Caki2 (cell line): ENCODE measurements around the gene ST8SIA5. TPM values are rescaled to one million over a fixed set of nuclear protein-coding genes. Genes with fewer than 3 reads are reported as not detected.
A peak's percentile ranks its signal among the peaks of the same experiment; 100 is the strongest.

Experiments used
- DNase-seq: peaks from one replicate; pipeline ENCODE4 v3.0.0-alpha.2; 2015; ENCODE audit warnings: low read depth
- in situ Hi-C: cut with HindIII; loops from 2 replicates; pipeline ENCODE4 v1.10.0; 2016; ENCODE audit warnings: low sequenced_read_pairs, low pct_unique_long_range_greater_than_20kb, mixed read lengths
- total RNA-seq: library from RNA; depleted of rRNA; stranded (reverse); fragments of >200 nt; shearing (Covaris generic); gene quantifications from 2 replicates; pipeline ENCODE4 v1.2.3, GENCODE V29; 2014; ENCODE audit warnings: low replicate concordance

Gene ST8SIA5
- total RNA-seq, 1 experiment from 2014 or later, result not detected

GRCh38 chr18:46720092-46720491 is 36.8 kb downstream of the ST8SIA5 start:
- in situ Hi-C loops, result no loop called here
- DNase-seq, result no peak

GRCh38 chr18:46719388-46719787 is 37.5 kb downstream of the ST8SIA5 start:
- no peak for DNase-seq
- in situ Hi-C loops, result no loop called here

- in situ Hi-C loops, result no loop called here
- DNase-seq, result peak; percentile 1
Observed at GRCh38 chr18:46718501-46719341, 38.1 kb downstream of the ST8SIA5 start.

DNA sequence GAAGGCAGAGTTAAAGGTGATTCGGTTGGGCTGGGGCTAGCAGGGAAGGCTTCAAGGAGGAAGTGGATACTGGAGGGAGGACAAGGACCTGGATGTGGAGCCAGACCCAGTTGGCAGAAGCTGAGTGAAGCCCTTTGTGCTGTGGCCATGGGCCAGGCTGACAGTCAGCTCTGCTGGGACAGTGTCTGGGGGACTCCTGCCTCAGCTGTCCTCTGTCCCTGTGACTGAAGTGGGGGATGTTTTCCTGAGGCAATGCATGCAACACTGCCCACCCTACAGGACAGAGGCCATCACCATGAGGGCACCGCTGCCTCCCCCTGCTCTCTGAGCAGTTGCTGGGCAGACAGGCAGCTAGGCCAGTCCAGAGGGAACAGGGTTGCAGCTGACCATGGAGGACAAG is 40.0 kb downstream of the ST8SIA5 start:
- in situ Hi-C loops, result no loop called here
- DNase-seq, result no peak

- in situ Hi-C loops, result no loop called here
- DNase-seq, result no peak
Observed at GRCh38 chr18:46716336-46716735, 40.5 kb downstream of the ST8SIA5 start.

DNA sequence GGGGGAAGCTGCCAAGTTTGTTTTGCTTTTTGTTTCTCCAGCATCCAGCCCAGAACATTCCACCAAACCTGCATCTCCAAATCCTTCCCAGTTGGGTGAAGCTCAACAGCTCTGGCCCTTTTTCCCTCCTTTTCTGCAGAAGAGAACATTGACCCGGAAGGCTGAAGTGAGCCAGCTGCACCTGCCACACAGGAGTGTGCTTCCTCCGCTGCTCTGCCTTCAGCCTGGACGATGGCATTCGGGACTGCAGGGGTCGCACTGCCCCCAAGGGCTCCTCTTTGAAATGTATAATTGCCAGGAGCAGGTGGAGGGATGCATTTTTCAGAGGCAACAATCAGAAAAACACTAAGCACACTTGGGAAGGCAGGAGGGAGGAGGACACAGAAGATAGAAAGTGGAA is 41.8 kb downstream of the ST8SIA5 start:
- no peak for DNase-seq
- in situ Hi-C loops, result no loop called here

- no peak for DNase-seq
- in situ Hi-C loops, result no loop called here
Observed at GRCh38 chr18:46712406-46712805, 44.4 kb downstream of the ST8SIA5 start.

- no peak for DNase-seq
- in situ Hi-C loops, result no loop called here
Observed at GRCh38 chr18:46711444-46711863, 45.4 kb downstream of the ST8SIA5 start.

GRCh38 chr18:46706968-46707367 is 49.9 kb downstream of the ST8SIA5 start:
- in situ Hi-C loops, result no loop called here
- DNase-seq, result peak; percentile 11

- in situ Hi-C loops, result no loop called here
- DNase-seq, result no peak
Observed at GRCh38 chr18:46705521-46705920, 51.3 kb downstream of the ST8SIA5 start.

GRCh38 chr18:46704816-46705215 is 52.0 kb downstream of the ST8SIA5 start:
- in situ Hi-C loops, result no loop called here
- no peak for DNase-seq

- DNase-seq, result no peak
- in situ Hi-C loops, result no loop called here
Observed at GRCh38 chr18:46704189-46704588, 52.7 kb downstream of the ST8SIA5 start.

GRCh38 chr18:46702471-46702870 is 54.4 kb downstream of the ST8SIA5 start:
- in situ Hi-C loops, result no loop called here
- no peak for DNase-seq

DNA sequence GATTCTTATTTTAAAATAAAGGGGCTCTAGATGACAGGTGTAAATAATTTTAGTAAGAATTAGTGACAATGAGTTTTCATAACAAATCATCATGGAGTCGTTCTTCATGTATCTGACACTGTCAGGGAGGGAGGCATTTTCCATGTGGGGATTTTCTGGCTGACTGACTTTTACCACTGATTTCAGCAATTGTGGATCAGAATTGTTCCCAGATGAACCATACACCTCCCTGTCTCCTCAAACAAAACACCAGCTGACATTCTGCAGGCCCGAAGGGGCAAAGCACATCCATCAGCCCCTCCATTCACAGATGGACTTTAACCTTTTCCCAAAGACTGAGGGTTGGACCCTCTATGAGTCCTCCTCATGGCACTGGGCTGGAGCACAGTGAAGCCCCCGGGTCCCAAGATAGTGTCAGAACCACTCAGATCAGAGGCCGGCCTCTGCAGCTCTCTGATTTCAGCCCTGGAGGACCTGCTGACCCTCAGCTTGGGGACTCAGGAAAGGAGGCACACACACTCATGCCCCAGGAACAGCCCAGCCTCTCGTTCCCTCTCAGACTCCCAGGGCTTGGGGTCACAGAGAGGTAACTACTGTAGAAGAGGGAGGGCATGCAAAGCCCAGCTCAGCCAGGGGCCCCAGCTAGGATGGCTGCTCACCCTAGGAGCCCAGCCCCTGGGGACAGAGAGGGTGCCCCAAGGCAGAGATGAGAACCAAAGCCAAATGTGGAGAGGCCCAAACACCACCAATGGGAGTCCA is 56.6 kb downstream of the ST8SIA5 start:
- DNase-seq, result no peak
- in situ Hi-C loops, result no loop called here

- in situ Hi-C loops, result no loop called here
- no peak for DNase-seq
Observed at GRCh38 chr18:46696702-46697101, 60.2 kb downstream of the ST8SIA5 start.

DNA sequence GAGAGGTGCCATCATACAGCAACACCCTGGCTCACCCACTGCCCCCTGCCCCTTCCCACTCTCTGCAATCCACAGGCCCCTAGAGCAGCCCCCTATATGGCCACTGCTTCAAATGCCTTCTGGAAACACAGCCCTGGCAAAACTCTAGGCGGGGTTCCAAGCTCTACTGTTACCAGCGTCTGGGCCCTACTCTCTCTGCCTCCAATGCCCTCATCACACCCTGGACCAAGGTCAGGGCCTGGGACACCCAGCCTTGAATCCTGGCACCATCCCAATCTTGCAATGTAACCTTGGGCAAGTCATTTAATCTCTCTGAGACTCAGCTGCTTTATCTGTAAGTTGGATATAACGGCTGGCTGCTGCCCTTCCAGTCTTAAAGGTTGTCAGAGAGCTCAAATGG is 60.6 kb downstream of the ST8SIA5 start:
- in situ Hi-C loops, result no loop called here
- DNase-seq, result no peak

DNA sequence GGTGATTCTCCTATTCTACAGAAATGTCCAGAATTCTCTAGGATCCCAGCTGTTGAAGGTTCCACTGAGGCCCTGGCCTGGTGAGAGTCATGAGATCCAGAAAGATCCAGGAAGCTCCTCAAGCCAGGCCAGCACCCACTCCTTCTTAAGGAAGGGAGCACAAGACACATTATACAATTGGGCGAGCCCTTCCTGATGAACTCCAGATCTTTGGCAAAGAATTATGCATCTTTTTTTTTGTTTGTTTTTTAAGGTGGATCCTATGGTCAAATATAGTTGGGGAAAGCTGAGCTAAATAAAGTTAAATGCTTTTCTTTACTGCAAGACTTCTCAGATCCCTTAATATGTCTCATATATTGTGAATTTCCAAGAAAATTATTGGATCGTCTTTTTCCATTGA is 62.9 kb downstream of the ST8SIA5 start:
- in situ Hi-C loops, result no loop called here
- no peak for DNase-seq

- in situ Hi-C loops, result no loop called here
- no peak for DNase-seq
Observed at GRCh38 chr18:46688853-46689525, 67.9 kb downstream of the ST8SIA5 start.

DNA sequence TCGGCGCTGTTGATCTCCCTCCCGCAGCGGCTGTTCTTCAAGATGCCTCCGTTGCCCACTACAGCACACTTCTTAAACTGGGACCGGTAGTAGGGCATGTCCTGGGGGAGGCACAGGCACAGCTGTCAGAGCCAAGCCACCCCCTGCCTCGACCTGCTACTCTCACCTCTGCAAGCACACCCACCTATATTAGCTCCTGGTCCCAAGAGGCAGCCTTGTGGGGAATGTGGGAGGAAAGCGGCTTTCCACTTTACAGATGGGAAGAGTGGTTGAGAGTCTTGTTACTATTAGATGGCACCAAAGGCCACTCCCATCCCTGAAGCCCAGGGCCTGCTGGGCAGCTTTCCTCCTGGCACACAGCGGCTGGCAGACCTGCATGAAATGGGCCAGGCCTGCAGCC is 70.7 kb downstream of the ST8SIA5 start:
- in situ Hi-C loops, result no loop called here

More for the DNA sequence above, 70.7 kb downstream of the ST8SIA5 start:
- DNase-seq, result no peak
